ENCODE data around the gene DGKH. TPM values are rescaled to one million over a fixed set of nuclear protein-coding genes. Genes with fewer than 3 reads are reported as not detected.

DGKH gene
- total and polyA plus RNA-seq, 9 of the 15 experiments (the other 6 are each of a cell fraction or from before 2014, with no cell fraction given): 0.38 to 4.4 (median 3.1) TPM

- TF ChIP-seq ZNF584 (CRISPR knock-in tag; IDR thresholded peaks at IDR 0.05; ENCODE audit: low read depth) (peak; percentile 80), CREB3L1 (IDR thresholded peaks at IDR 0.05; ENCODE audit: borderline replicate concordance, low read depth) (no peak), ZNF408 (CRISPR knock-in tag; IDR thresholded peaks at IDR 0.05; ENCODE audit: low read depth) (no peak), SMC3 (conservative IDR thresholded peaks at IDR 0.05; ENCODE audit: insufficient read depth, low read depth, low read length) (no peak), ARID2 (IDR thresholded peaks at IDR 0.05) (no peak), PBX2 (CRISPR knock-in tag; IDR thresholded peaks at IDR 0.05; ENCODE audit: low read depth) (no peak), PBX2 (tag; conservative IDR thresholded peaks at IDR 0.05; ENCODE audit: low read depth) (no peak), SIN3A (IDR thresholded peaks at IDR 0.05; ENCODE audit: borderline replicate concordance in 2 of 2, control insufficient read depth in 1 of 2, low read depth in 2 of 2, low read length in 2 of 2) (no peak), ID3 (CRISPR knock-in tag; IDR thresholded peaks at IDR 0.05) (no peak), ID3 (tag; IDR thresholded peaks at IDR 0.05) (peak; percentile 34; the same call in 1 of the 2 replicates), USF1 (CRISPR knock-in tag; IDR thresholded peaks at IDR 0.05) (no peak), NFE2 (IDR thresholded peaks at IDR 0.05; ENCODE audit: low read depth) (peak; percentile 51), ZNF639 (CRISPR knock-in tag; conservative IDR thresholded peaks at IDR 0.05 in 1 of 2, IDR thresholded peaks at IDR 0.05 in 1 of 2) (no peak; a peak in 1 of 4 replicates), DMBX1 (CRISPR knock-in tag; IDR thresholded peaks at IDR 0.05; ENCODE audit: borderline replicate concordance) (peak; percentile 23; the same call in 1 of the 2 replicates), ETV5 (CRISPR knock-in tag; IDR thresholded peaks at IDR 0.05; ENCODE audit: low read depth) (0 out of 2 replicates have a peak, but pooled peaks have one; percentile 33), ZNF79 (CRISPR knock-in tag; IDR thresholded peaks at IDR 0.05; ENCODE audit: low read depth) (no peak; the same call in 1 of the 2 replicates), POLR2B (IDR thresholded peaks at IDR 0.05; ENCODE audit: low read depth, partially characterized antibody) (no peak)
Measured at GRCh38 chr13:42174344-42175162, 126.1 kb downstream of the DGKH start (continued).

All from K562 (cell line).